Endothelial cell of umbilical vein (primary cell): ENCODE results near the gene NGFR. TPM values are rescaled to one million over a fixed set of nuclear protein-coding genes. Genes with fewer than 3 reads are reported as not detected.

Experiments
- BruUV-seq: library from RNA; stranded (reverse); fragments of 400-500 nt; replicated peaks from 2 replicates; lab custom pipeline; 2021; lab: Mats Ljungman, UMichigan
- CTCF ChIA-PET: fragments of 300-600, 350-600 bp; sonication (Branson Sonifier 250); formaldehyde crosslinking; loops from one replicate; lab custom pipeline; 2021; ENCODE audit warnings: antibody characterized with exemption, inconsistent platforms; lab: Charles Lee
- POLR2A ChIA-PET: fragments of 300-600, 350-600 bp; sonication (Branson Sonifier 250); formaldehyde crosslinking; loops from one replicate; lab custom pipeline; 2021; ENCODE audit warnings: antibody characterized with exemption, inconsistent platforms; lab: Charles Lee
- DNase-seq: peaks from one replicate; pipeline ENCODE4 v3.0.0-alpha.2; 2011; ENCODE audit warnings: low read depth, low spot score
- FAIRE-seq: peaks from 2 replicates; lab custom pipeline; 2011; peaks lifted over from hg19 to GRCh38; lab: Jason Lieb, UNC
- H2AFZ ChIP-seq: 2 replicates; pipeline ENCODE4 v1.6.0; 2012; ENCODE audit warnings: low read depth, low read length, control low read depth, inconsistent platforms
- H3K27ac ChIP-seq: 2 replicates; pipeline ENCODE4 v1.5.1; 2011; ENCODE audit warnings: low read depth, mild to moderate bottlenecking, control low read depth, low read length, moderate library complexity; ENCODE audit not compliant: insufficient read depth
- H3K27me3 ChIP-seq, 2 experiments: 2 replicates each; pipeline versions ENCODE4 v1.6.0 to v1.6.1; 2011; ENCODE audit warnings: low read length in 2 of 2, mixed read lengths in 1 of 2; ENCODE audit not compliant: control insufficient read depth in 2 of 2, insufficient read depth in 2 of 2
- H3K36me3 ChIP-seq, 2 experiments: 2 replicates in 1 of 2; 3 replicates in 1 of 2; pipeline ENCODE4 v1.5.1; 2011; ENCODE audit warnings: low read length in 2 of 2, mild to moderate bottlenecking in 1 of 2, moderate library complexity in 1 of 2; ENCODE audit not compliant: control insufficient read depth in 2 of 2, insufficient read depth in 2 of 2; ENCODE audit errors: extremely low read depth in 1 of 2
- H3K4me1 ChIP-seq: 3 replicates; pipeline ENCODE4 v1.5.1; 2011; ENCODE audit warnings: mild to moderate bottlenecking, low read length; ENCODE audit not compliant: control insufficient read depth, insufficient read depth; ENCODE audit errors: extremely low read depth
- H3K4me2 ChIP-seq: 2 replicates; pipeline ENCODE4 v1.6.1; 2011; ENCODE audit warnings: low read length, control low read depth, mixed read lengths; ENCODE audit not compliant: insufficient read depth
- H3K4me3 ChIP-seq, 3 experiments: fragments of 200-600 bp in 1 of 3; sonication (generic), shearing (Covaris generic) in 1 of 3; replicated peaks in 1 of 3; 2 replicates each; pipeline ENCODE4 v1.5.1; 2011 to 2016; ENCODE audit warnings: control low read depth in 3 of 3, low read length in 3 of 3, mild to moderate bottlenecking in 2 of 3, inconsistent platforms in 1 of 3, low read depth in 1 of 3, moderate library complexity in 1 of 3; ENCODE audit not compliant: insufficient read depth in 1 of 3
- H3K79me2 ChIP-seq: 2 replicates; pipeline ENCODE4 v1.6.0; 2012; ENCODE audit warnings: low read length, inconsistent platforms; ENCODE audit not compliant: control insufficient read depth, insufficient read depth
- H3K9ac ChIP-seq: replicated peaks from 2 replicates; pipeline ENCODE3; 2011; ENCODE audit warnings: low read length, control low read depth; ENCODE audit not compliant: insufficient read depth; ENCODE audit errors: extremely low read depth
- H3K9me1 ChIP-seq: replicated peaks from 3 replicates; pipeline ENCODE4 v1.6.0; 2011; ENCODE audit warnings: mild to moderate bottlenecking, low read length; ENCODE audit not compliant: control insufficient read depth, insufficient read depth; ENCODE audit errors: extremely low read depth
- H3K9me3 ChIP-seq: replicated peaks from 2 replicates; pipeline ENCODE4 v1.5.1; 2012; ENCODE audit warnings: low read length, inconsistent platforms; ENCODE audit not compliant: control insufficient read depth, insufficient read depth
- H4K20me1 ChIP-seq: replicated peaks from 2 replicates; pipeline ENCODE3; 2011; ENCODE audit warnings: mild to moderate bottlenecking, low read length; ENCODE audit not compliant: control insufficient read depth, insufficient read depth; ENCODE audit errors: extremely low read depth
- EZH2 ChIP-seq: IDR thresholded peaks from 2 replicates; pipeline ENCODE4 v1.6.1; 2012; ENCODE audit warnings: borderline replicate concordance, low read depth, mild to moderate bottlenecking, moderate library complexity, low read length, inconsistent platforms; ENCODE audit not compliant: severe bottlenecking
- FOS ChIP-seq: IDR thresholded peaks from 2 replicates; pipeline ENCODE4 v1.6.1; 2011; ENCODE audit warnings: mild to moderate bottlenecking, low read length, moderate library complexity, borderline replicate concordance; ENCODE audit not compliant: insufficient read depth
- GATA2 ChIP-seq: IDR thresholded peaks from 2 replicates; pipeline ENCODE4 v1.7.0; 2011; ENCODE audit warnings: low read depth, mild to moderate bottlenecking, moderate library complexity, mixed read lengths, low read length; ENCODE audit not compliant: insufficient read length, insufficient read depth
- JUN ChIP-seq: IDR thresholded peaks from 2 replicates; pipeline ENCODE4 v1.6.1; 2011; ENCODE audit warnings: borderline replicate concordance, low read depth; ENCODE audit not compliant: insufficient read length, insufficient read depth
- MYC ChIP-seq: IDR thresholded peaks from one replicate; pipeline ENCODE4 v1.6.1; 2011; ENCODE audit warnings: mild to moderate bottlenecking, low read depth, low read length
- POLR2A ChIP-seq: IDR thresholded peaks from 2 replicates; pipeline ENCODE4 v1.6.1; 2012; ENCODE audit warnings: low read depth, mild to moderate bottlenecking, control low read depth, low read length
- POLR2AphosphoS5 ChIP-seq: IDR thresholded peaks from 2 replicates; pipeline ENCODE4 v1.6.1; 2012; ENCODE audit warnings: low read depth, mild to moderate bottlenecking, control low read depth, low read length, moderate library complexity; ENCODE audit not compliant: insufficient read depth
- dilution Hi-C: fragments of 300-500 bp; cut with MboI; formaldehyde crosslinking; loops from one replicate; pipeline ENCODE4 v1.15.0; 2019; ENCODE audit warnings: low sequenced_read_pairs; ENCODE audit not compliant: extremely low pct_ligation_motif_present
- intact Hi-C: fragments of 100-400 bp; cut with micrococcal nuclease; formaldehyde crosslinking; loops from one replicate; pipeline ENCODE4 v1.10.0; 2022
- polyA plus RNA-seq, 4 experiments: library from polyadenylated mRNA; depleted of rRNA in 3 of 4; stranded (reverse) in 3 of 4; unstranded in 1 of 4; fragments of >200 nt; gene quantifications; 2 replicates each; pipeline versions ENCODE4 v1.2.1 to v1.2.3, GENCODE V29; 2011 to 2012; ENCODE audit warnings: missing spikeins in 1 of 4
- total RNA-seq: library from RNA; stranded (reverse); gene quantifications from 2 replicates; pipeline ENCODE4 v1.2.3, GENCODE V29; 2021
- TF ChIP-seq, protein P1 (sequence below), 2 donors: IDR thresholded peaks; 1 replicate in 1 of 2; 2 replicates in 1 of 2; pipeline ENCODE4 v1.5.1; 2011; ENCODE audit warnings: low read length in 2 of 2, mild to moderate bottlenecking in 2 of 2, moderate library complexity in 2 of 2, control low read depth in 1 of 2, inconsistent platforms in 1 of 2, low read depth in 1 of 2; ENCODE audit not compliant: insufficient read depth in 1 of 2; ENCODE audit errors: extremely low read depth in 1 of 2
- TF ChIP-seq, protein P2 (sequence below): IDR thresholded peaks from 2 replicates; pipeline ENCODE4 v1.6.1; 2011; ENCODE audit not compliant: insufficient read depth, insufficient read length

Gene NGFR
- total and polyA plus RNA-seq, 2 donors (not counting 3 experiments of a cell fraction or from before 2014, with no cell fraction given): not detected

DNA sequence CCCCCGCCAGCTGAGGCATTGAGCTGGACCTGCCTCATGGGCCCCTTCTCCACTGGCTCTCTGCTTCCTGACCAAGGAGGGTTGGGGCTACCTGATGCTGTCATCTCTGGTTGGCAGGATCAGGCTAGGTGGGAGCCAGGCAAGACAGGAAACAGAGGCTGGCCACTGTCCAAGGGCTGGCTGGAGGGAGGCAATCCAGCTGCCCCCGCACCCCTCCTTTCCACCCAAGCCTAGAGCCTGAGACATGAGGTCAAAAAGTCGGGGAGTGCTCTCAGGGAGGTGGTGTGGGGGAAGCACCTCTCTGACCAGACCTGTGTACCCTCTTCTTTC is 14.5 kb downstream of the NGFR start:
- dilution Hi-C loops: no loop called here
- ChIA-PET POLR2A (no interaction called here), CTCF (interaction anchor here (1.3 to 5.3 kb wide), 3 partner anchors 12 to 49 kb away, joined by 4 to 30 read pairs (median 7); no protein-coding TSS in a partner anchor)
- H3K4me3 ChIP-seq: no peak overlapping the region
- no peak overlapping the region for H3K4me2 ChIP-seq
- H3K9me1 ChIP-seq: no peaks in the 10 kb centered on the region
- H2AFZ ChIP-seq: no peak overlapping the region
- intact Hi-C loops: no loop called here
- no peaks in the 10 kb centered on the region for H3K9me3 ChIP-seq
- TF ChIP-seq, protein P1, sequence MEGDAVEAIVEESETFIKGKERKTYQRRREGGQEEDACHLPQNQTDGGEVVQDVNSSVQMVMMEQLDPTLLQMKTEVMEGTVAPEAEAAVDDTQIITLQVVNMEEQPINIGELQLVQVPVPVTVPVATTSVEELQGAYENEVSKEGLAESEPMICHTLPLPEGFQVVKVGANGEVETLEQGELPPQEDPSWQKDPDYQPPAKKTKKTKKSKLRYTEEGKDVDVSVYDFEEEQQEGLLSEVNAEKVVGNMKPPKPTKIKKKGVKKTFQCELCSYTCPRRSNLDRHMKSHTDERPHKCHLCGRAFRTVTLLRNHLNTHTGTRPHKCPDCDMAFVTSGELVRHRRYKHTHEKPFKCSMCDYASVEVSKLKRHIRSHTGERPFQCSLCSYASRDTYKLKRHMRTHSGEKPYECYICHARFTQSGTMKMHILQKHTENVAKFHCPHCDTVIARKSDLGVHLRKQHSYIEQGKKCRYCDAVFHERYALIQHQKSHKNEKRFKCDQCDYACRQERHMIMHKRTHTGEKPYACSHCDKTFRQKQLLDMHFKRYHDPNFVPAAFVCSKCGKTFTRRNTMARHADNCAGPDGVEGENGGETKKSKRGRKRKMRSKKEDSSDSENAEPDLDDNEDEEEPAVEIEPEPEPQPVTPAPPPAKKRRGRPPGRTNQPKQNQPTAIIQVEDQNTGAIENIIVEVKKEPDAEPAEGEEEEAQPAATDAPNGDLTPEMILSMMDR (IDR thresholded peaks at IDR 0.05; ENCODE audit: extremely low read depth in 1 of 2, insufficient read depth in 1 of 2, low read depth in 1 of 2, low read length in 2 of 2): no peak
- TF ChIP-seq POLR2A: no peak
- TF ChIP-seq FOS: no peak
- TF ChIP-seq JUN: no peak
- TF ChIP-seq EZH2: no peak
- TF ChIP-seq POLR2AphosphoS5: no peak
- TF ChIP-seq, protein P2, sequence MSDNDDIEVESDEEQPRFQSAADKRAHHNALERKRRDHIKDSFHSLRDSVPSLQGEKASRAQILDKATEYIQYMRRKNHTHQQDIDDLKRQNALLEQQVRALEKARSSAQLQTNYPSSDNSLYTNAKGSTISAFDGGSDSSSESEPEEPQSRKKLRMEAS: no peak
- no peak for TF ChIP-seq MYC
- no peak for TF ChIP-seq GATA2
- BruUV-seq: no TSS peak
- no peak overlapping the region for H3K27ac ChIP-seq
- FAIRE-seq: no peak
- peaks cover 9 to 10% of the 10 kb centered on the region in 2 experiments for H3K27me3 ChIP-seq
- H3K36me3 ChIP-seq: no peaks in the 10 kb centered on the region
- no peaks in the 10 kb centered on the region for H4K20me1 ChIP-seq
- H3K79me2 ChIP-seq: no peaks in the 10 kb centered on the region
- no peak for DNase-seq
- no peak overlapping the region for H3K9ac ChIP-seq
- H3K4me1 ChIP-seq: no peaks in the 10 kb centered on the region
